Neural progenitor cell (in vitro differentiated cells): ENCODE measurements around the gene AKAP3.

Source experiments
- EZH2 ChIP-seq: fragments of 200-600 bp; sonication (generic); IDR thresholded peaks from 2 replicates; pipeline ENCODE4 v1.6.1; 2017; ENCODE audit warnings: antibody characterized with exemption, mild to moderate bottlenecking, moderate library complexity
- EZH2phosphoT487 ChIP-seq: fragments of 200-600 bp; sonication (generic); IDR thresholded peaks from 2 replicates; pipeline ENCODE4 v1.6.1; 2017; ENCODE audit warnings: antibody characterized with exemption
- TF ChIP-seq, protein P1 (sequence below): fragments of 200-600 bp; sonication (generic); IDR thresholded peaks from 2 replicates; pipeline ENCODE4 v1.5.1; 2017; ENCODE audit warnings: antibody characterized with exemption, mild to moderate bottlenecking

- TF ChIP-seq, protein P1, sequence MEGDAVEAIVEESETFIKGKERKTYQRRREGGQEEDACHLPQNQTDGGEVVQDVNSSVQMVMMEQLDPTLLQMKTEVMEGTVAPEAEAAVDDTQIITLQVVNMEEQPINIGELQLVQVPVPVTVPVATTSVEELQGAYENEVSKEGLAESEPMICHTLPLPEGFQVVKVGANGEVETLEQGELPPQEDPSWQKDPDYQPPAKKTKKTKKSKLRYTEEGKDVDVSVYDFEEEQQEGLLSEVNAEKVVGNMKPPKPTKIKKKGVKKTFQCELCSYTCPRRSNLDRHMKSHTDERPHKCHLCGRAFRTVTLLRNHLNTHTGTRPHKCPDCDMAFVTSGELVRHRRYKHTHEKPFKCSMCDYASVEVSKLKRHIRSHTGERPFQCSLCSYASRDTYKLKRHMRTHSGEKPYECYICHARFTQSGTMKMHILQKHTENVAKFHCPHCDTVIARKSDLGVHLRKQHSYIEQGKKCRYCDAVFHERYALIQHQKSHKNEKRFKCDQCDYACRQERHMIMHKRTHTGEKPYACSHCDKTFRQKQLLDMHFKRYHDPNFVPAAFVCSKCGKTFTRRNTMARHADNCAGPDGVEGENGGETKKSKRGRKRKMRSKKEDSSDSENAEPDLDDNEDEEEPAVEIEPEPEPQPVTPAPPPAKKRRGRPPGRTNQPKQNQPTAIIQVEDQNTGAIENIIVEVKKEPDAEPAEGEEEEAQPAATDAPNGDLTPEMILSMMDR, result no peak
- TF ChIP-seq EZH2 (no peak), EZH2phosphoT487 (no peak)
These were observed 459 bp upstream of the AKAP3 start for GRCh38 chr12:4649358-4649661.
